ENCODE data around the gene ZNF652. TPM values are rescaled to one million over a fixed set of nuclear protein-coding genes. Genes with fewer than 3 reads are reported as not detected.

ZNF652 gene
- total and polyA plus RNA-seq, 4 donors = 6.8 to 48.9 (median 37.8) TPM

- no peak overlapping the region for H3K4me3 ChIP-seq
- no peaks in the 10 kb centered on the region for H3K27me3 ChIP-seq (ENCODE audit: control insufficient read depth in 3 of 3, insufficient read depth in 3 of 3, low read length in 2 of 3)
- DNase-seq = no peak
- TF ChIP-seq, protein P1, sequence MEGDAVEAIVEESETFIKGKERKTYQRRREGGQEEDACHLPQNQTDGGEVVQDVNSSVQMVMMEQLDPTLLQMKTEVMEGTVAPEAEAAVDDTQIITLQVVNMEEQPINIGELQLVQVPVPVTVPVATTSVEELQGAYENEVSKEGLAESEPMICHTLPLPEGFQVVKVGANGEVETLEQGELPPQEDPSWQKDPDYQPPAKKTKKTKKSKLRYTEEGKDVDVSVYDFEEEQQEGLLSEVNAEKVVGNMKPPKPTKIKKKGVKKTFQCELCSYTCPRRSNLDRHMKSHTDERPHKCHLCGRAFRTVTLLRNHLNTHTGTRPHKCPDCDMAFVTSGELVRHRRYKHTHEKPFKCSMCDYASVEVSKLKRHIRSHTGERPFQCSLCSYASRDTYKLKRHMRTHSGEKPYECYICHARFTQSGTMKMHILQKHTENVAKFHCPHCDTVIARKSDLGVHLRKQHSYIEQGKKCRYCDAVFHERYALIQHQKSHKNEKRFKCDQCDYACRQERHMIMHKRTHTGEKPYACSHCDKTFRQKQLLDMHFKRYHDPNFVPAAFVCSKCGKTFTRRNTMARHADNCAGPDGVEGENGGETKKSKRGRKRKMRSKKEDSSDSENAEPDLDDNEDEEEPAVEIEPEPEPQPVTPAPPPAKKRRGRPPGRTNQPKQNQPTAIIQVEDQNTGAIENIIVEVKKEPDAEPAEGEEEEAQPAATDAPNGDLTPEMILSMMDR (IDR thresholded peaks at IDR 0.05; ENCODE audit: control extremely low read depth, extremely low read depth) = no peak
- no peaks in the 10 kb centered on the region for H3K36me3 ChIP-seq (ENCODE audit: control insufficient read depth in 4 of 4, insufficient read depth in 4 of 4, low read length in 4 of 4)
- WGBS, 2 donors = 84 to 90% methylated on average over 5 of the region's 5 CpGs
- H3K9ac ChIP-seq (ENCODE audit: insufficient read depth in 1 of 2, low read length in 2 of 2) = no peak overlapping the region
- ATAC-seq (ENCODE audit: insufficient read depth, low FRiP score) = no peak
- H3K9me3 ChIP-seq (ENCODE audit: control insufficient read depth in 4 of 4, insufficient read depth in 3 of 4, low read length in 3 of 4) = no peaks in the 10 kb centered on the region
- no peak overlapping the region for H3K27ac ChIP-seq (ENCODE audit: low read depth in 1 of 2, low read length in 1 of 2)
- peaks cover 8 to 35% (median 24%) of the 10 kb centered on the region in 5 donors for H3K4me1 ChIP-seq (ENCODE audit: control insufficient read depth in 5 of 5, insufficient read depth in 5 of 5, low read length in 5 of 5)
Measured at GRCh38 chr17:49356320-49356719, 5.7 kb downstream of the ZNF652 start.

- Histone ChIP-seq H3K9ac (ENCODE audit: insufficient read depth in 1 of 2, low read length in 2 of 2) (no peak overlapping the region), H3K27ac (ENCODE audit: low read depth in 1 of 2, low read length in 1 of 2) (no peak overlapping the region), H3K27me3 (ENCODE audit: control insufficient read depth in 3 of 3, insufficient read depth in 3 of 3, low read length in 2 of 3) (no peaks in the 10 kb centered on the region), H3K4me3 (no peak overlapping the region), H3K4me1 (ENCODE audit: control insufficient read depth in 5 of 5, insufficient read depth in 5 of 5, low read length in 5 of 5) (peaks cover under 1 to 21% (median 9%) of the 10 kb centered on the region in 5 donors), H3K36me3 (ENCODE audit: control insufficient read depth in 4 of 4, insufficient read depth in 4 of 4, low read length in 4 of 4) (no peaks in the 10 kb centered on the region), H3K9me3 (ENCODE audit: control insufficient read depth in 4 of 4, insufficient read depth in 3 of 4, low read length in 3 of 4) (no peaks in the 10 kb centered on the region)
- no peak for ATAC-seq (ENCODE audit: insufficient read depth, low FRiP score)
- DNase-seq = no peak
- TF ChIP-seq, protein P1 (IDR thresholded peaks at IDR 0.05; ENCODE audit: control extremely low read depth, extremely low read depth) = no peak
- 48 to 76% methylated on average over 1 of the region's 1 CpG for WGBS, 2 donors
Measured at GRCh38 chr17:49353607-49354006, 8.4 kb downstream of the ZNF652 start.

- Histone ChIP-seq H3K9me3 (ENCODE audit: control insufficient read depth in 4 of 4, insufficient read depth in 3 of 4, low read length in 3 of 4) (no peaks in the 10 kb centered on the region), H3K27me3 (ENCODE audit: control insufficient read depth in 3 of 3, insufficient read depth in 3 of 3, low read length in 2 of 3) (no peaks in the 10 kb centered on the region), H3K4me1 (ENCODE audit: control insufficient read depth in 5 of 5, insufficient read depth in 5 of 5, low read length in 5 of 5) (peaks cover 0 to 11% (median 2%) of the 10 kb centered on the region in 5 donors), H3K27ac (ENCODE audit: low read depth in 1 of 2, low read length in 1 of 2) (no peak overlapping the region), H3K4me3 (no peak overlapping the region), H3K9ac (ENCODE audit: insufficient read depth in 1 of 2, low read length in 2 of 2) (no peak overlapping the region), H3K36me3 (ENCODE audit: control insufficient read depth in 4 of 4, insufficient read depth in 4 of 4, low read length in 4 of 4) (no peaks in the 10 kb centered on the region)
- TF ChIP-seq, protein P1 (IDR thresholded peaks at IDR 0.05; ENCODE audit: control extremely low read depth, extremely low read depth) = no peak
- no peak for ATAC-seq (ENCODE audit: insufficient read depth, low FRiP score)
- 96 to 97% methylated on average over 6 of the region's 6 CpGs for WGBS, 2 donors
- no peak for DNase-seq
Measured at GRCh38 chr17:49352587-49353154, 9.4 kb downstream of the ZNF652 start.
